ENCODE data around the gene TXNDC17.

DNA sequence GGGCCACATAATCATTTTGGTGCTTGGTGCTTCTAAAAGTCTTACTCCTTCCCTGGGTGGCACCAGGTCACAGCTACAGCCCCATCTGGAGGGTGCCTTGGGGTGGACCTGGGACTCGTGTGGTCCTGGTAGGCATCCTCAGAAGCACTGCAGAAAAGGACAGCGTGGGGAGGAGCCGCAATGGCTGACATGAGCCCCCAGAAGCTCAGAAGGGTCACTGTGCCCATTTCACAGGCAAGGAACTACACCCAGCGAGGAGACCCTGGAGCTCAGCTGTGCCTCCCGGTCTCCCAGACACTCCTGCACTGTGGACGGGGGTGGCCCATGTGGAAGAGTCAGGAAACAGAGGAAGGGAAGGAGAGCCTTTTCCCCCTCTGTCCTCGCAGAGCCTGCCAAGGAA lies 37.1 kb downstream of the TXNDC17 start:
- no peak for TF ChIP-seq POLR2A (IDR thresholded peaks at IDR 0.05; ENCODE audit: low read depth, low read length)
- TF ChIP-seq, protein P1, sequence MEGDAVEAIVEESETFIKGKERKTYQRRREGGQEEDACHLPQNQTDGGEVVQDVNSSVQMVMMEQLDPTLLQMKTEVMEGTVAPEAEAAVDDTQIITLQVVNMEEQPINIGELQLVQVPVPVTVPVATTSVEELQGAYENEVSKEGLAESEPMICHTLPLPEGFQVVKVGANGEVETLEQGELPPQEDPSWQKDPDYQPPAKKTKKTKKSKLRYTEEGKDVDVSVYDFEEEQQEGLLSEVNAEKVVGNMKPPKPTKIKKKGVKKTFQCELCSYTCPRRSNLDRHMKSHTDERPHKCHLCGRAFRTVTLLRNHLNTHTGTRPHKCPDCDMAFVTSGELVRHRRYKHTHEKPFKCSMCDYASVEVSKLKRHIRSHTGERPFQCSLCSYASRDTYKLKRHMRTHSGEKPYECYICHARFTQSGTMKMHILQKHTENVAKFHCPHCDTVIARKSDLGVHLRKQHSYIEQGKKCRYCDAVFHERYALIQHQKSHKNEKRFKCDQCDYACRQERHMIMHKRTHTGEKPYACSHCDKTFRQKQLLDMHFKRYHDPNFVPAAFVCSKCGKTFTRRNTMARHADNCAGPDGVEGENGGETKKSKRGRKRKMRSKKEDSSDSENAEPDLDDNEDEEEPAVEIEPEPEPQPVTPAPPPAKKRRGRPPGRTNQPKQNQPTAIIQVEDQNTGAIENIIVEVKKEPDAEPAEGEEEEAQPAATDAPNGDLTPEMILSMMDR (conservative IDR thresholded peaks at IDR 0.05; ENCODE audit: low read depth, low read length), result no peak
- TF ChIP-seq, protein P2, sequence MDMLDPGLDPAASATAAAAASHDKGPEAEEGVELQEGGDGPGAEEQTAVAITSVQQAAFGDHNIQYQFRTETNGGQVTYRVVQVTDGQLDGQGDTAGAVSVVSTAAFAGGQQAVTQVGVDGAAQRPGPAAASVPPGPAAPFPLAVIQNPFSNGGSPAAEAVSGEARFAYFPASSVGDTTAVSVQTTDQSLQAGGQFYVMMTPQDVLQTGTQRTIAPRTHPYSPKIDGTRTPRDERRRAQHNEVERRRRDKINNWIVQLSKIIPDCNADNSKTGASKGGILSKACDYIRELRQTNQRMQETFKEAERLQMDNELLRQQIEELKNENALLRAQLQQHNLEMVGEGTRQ (IDR thresholded peaks at IDR 0.05; ENCODE audit: low read depth, low read length), result no peak
- no peak for TF ChIP-seq MAZ (IDR thresholded peaks at IDR 0.05; ENCODE audit: borderline replicate concordance, low read depth, low read length)

All from IMR-90 (cell line).